HG02943 (cell line): ENCODE results near the gene PHPT1.
"Not testable (repeated sequence)": the region's sequence is repeated elsewhere in the genome, so short reads cannot be mapped to it uniquely, and the experiment has no call there.

Experiments used
- ATAC-seq: cut with Tn5 transposase; IDR thresholded peaks from one replicate; pipeline ENCODE4 v1.9.1; 2021; ENCODE audit warnings: mild to moderate bottlenecking, low read depth, moderate library complexity; ENCODE audit not compliant: unreplicated experiment

PHPT1 gene

GRCh38 chr9:136881691-136882108 is 32.5 kb downstream of the PHPT1 start:
- ATAC-seq, result no peak

- ATAC-seq, result no peak
Observed at GRCh38 chr9:136882109-136882946, 33.1 kb downstream of the PHPT1 start.

- ATAC-seq, result not testable (repeated sequence)
Observed at GRCh38 chr9:136882947-136883283, 33.7 kb downstream of the PHPT1 start.

GRCh38 chr9:136883670-136884069 is 34.5 kb downstream of the PHPT1 start:
- ATAC-seq, result not testable (repeated sequence)

GRCh38 chr9:136885950-136886578 is 36.9 kb downstream of the PHPT1 start, which contains the start of gene TRAF2:
TRAF2 (plus strand) TSS chr9:136886516; CDS start chr9:136898741, 12,225 bp downstream.
- ATAC-seq, result peak; percentile 80

- peak; percentile 10 for ATAC-seq
Observed at GRCh38 chr9:136886610-136887597, 37.7 kb downstream of the PHPT1 start.

- no peak for ATAC-seq
Observed at GRCh38 chr9:136888454-136888853, 39.2 kb downstream of the PHPT1 start.

GRCh38 chr9:136889858-136890257 is 40.6 kb downstream of the PHPT1 start:
- ATAC-seq, result no peak

- ATAC-seq, result no peak
Observed at GRCh38 chr9:136890661-136891060, 41.5 kb downstream of the PHPT1 start.

- ATAC-seq, result no peak
Observed at GRCh38 chr9:136896027-136896426, 46.8 kb downstream of the PHPT1 start.

GRCh38 chr9:136898483-136899100 is 49.4 kb downstream of the PHPT1 start:
- ATAC-seq, result no peak

- no peak for ATAC-seq
Observed at GRCh38 chr9:136899196-136899595, 50.0 kb downstream of the PHPT1 start.

GRCh38 chr9:136900556-136900955 is 51.3 kb downstream of the PHPT1 start:
- no peak for ATAC-seq
